DND-41 (cell line): Measurements from ENCODE around the gene CDK19.

Experiments
- CTCF ChIP-seq: IDR thresholded peaks from 2 replicates; pipeline ENCODE4 v1.5.1; 2012; ENCODE audit warnings: borderline replicate concordance, low read length, moderate library complexity, mild to moderate bottlenecking; ENCODE audit not compliant: poor library complexity, severe bottlenecking; ENCODE audit errors: extremely low read depth
- EZH2 ChIP-seq: IDR thresholded peaks from 3 replicates; pipeline ENCODE4 v1.6.1; 2012; ENCODE audit warnings: borderline replicate concordance, low read depth, mild to moderate bottlenecking, moderate library complexity, low read length, inconsistent platforms; ENCODE audit not compliant: severe bottlenecking

- TF ChIP-seq CTCF (no peak), EZH2 (no peak)
These were observed 127.9 kb downstream of the CDK19 start for GRCh38 chr6:110687326-110687725.
